ENCODE measurements around the gene MEIS1.

Gene MEIS1

GRCh38 chr2:66553370-66553769 is 118.4 kb downstream of the MEIS1 start:
- Histone ChIP-seq H3K36me3 (replicated peaks; ENCODE audit: low read depth, low read length) (no peaks in the 10 kb centered on the region), H4K20me1 (ENCODE audit: insufficient read depth, low read length) (no peaks in the 10 kb centered on the region), H3K27me3 (ENCODE audit: low read depth, low read length) (peaks cover 14% of the 10 kb centered on the region; the same call in 1 of the 2 replicates), H3K4me2 (ENCODE audit: low read length) (no peak overlapping the region), H3K79me2 (ENCODE audit: low read length) (no peaks in the 10 kb centered on the region), H3K4me1 (ENCODE audit: low read length) (no peaks in the 10 kb centered on the region), H3K27ac (ENCODE audit: low read length) (no peak overlapping the region), H3K9ac (ENCODE audit: low read length) (no peak overlapping the region), H3K9me3 (ENCODE audit: insufficient read depth, low read length) (no peaks in the 10 kb centered on the region), H3K4me3 (ENCODE audit: low read length) (no peak overlapping the region), H2AFZ (ENCODE audit: low read depth, low read length) (no peak overlapping the region)
- TF ChIP-seq EZH2phosphoT487 (IDR thresholded peaks at IDR 0.05; ENCODE audit: low read depth): no peak
- no peak for TF ChIP-seq CTCF (IDR thresholded peaks at IDR 0.05; ENCODE audit: low read depth, low read length)

GRCh38 chr2:66555091-66555490 is 120.2 kb downstream of the MEIS1 start:
- H3K9me3 ChIP-seq (ENCODE audit: insufficient read depth, low read length): no peaks in the 10 kb centered on the region
- no peak for TF ChIP-seq CTCF (IDR thresholded peaks at IDR 0.05; ENCODE audit: low read depth, low read length)
- TF ChIP-seq EZH2phosphoT487 (IDR thresholded peaks at IDR 0.05; ENCODE audit: low read depth): no peak
- H3K4me2 ChIP-seq (ENCODE audit: low read length): no peak overlapping the region
- H3K4me1 ChIP-seq (ENCODE audit: low read length): no peaks in the 10 kb centered on the region
- H3K36me3 ChIP-seq (replicated peaks; ENCODE audit: low read depth, low read length): no peaks in the 10 kb centered on the region
- peaks cover 14% of the 10 kb centered on the region; the same call in 1 of the 2 replicates for H3K27me3 ChIP-seq (ENCODE audit: low read depth, low read length)
- H3K9ac ChIP-seq (ENCODE audit: low read length): no peak overlapping the region
- H2AFZ ChIP-seq (ENCODE audit: low read depth, low read length): no peak overlapping the region
- no peak overlapping the region for H3K4me3 ChIP-seq (ENCODE audit: low read length)
- no peaks in the 10 kb centered on the region for H3K79me2 ChIP-seq (ENCODE audit: low read length)
- H4K20me1 ChIP-seq (ENCODE audit: insufficient read depth, low read length): no peaks in the 10 kb centered on the region
- H3K27ac ChIP-seq (ENCODE audit: low read length): no peak overlapping the region

- Histone ChIP-seq H4K20me1 (ENCODE audit: insufficient read depth, low read length) (no peaks in the 10 kb centered on the region), H3K9me3 (ENCODE audit: insufficient read depth, low read length) (no peaks in the 10 kb centered on the region), H3K27ac (ENCODE audit: low read length) (no peak overlapping the region), H3K4me1 (ENCODE audit: low read length) (no peaks in the 10 kb centered on the region), H3K9ac (ENCODE audit: low read length) (no peak overlapping the region), H2AFZ (ENCODE audit: low read depth, low read length) (no peak overlapping the region), H3K4me3 (ENCODE audit: low read length) (no peak overlapping the region), H3K27me3 (ENCODE audit: low read depth, low read length) (peaks cover 14% of the 10 kb centered on the region; the same call in 1 of the 2 replicates), H3K79me2 (ENCODE audit: low read length) (no peaks in the 10 kb centered on the region), H3K36me3 (replicated peaks; ENCODE audit: low read depth, low read length) (no peaks in the 10 kb centered on the region), H3K4me2 (ENCODE audit: low read length) (no peak overlapping the region)
- TF ChIP-seq EZH2phosphoT487 (IDR thresholded peaks at IDR 0.05; ENCODE audit: low read depth): no peak
- TF ChIP-seq CTCF (IDR thresholded peaks at IDR 0.05; ENCODE audit: low read depth, low read length): no peak
Measured at GRCh38 chr2:66555501-66556324, 120.8 kb downstream of the MEIS1 start.

GRCh38 chr2:66559672-66560071 is 124.7 kb downstream of the MEIS1 start:
- Histone ChIP-seq H3K4me1 (ENCODE audit: low read length) (no peaks in the 10 kb centered on the region), H2AFZ (ENCODE audit: low read depth, low read length) (no peak overlapping the region), H3K27me3 (ENCODE audit: low read depth, low read length) (peaks cover 5% of the 10 kb centered on the region; the same call in 1 of the 2 replicates), H3K36me3 (replicated peaks; ENCODE audit: low read depth, low read length) (no peaks in the 10 kb centered on the region), H3K9me3 (ENCODE audit: insufficient read depth, low read length) (no peaks in the 10 kb centered on the region), H4K20me1 (ENCODE audit: insufficient read depth, low read length) (no peaks in the 10 kb centered on the region), H3K4me2 (ENCODE audit: low read length) (no peak overlapping the region), H3K79me2 (ENCODE audit: low read length) (no peaks in the 10 kb centered on the region), H3K27ac (ENCODE audit: low read length) (no peak overlapping the region), H3K9ac (ENCODE audit: low read length) (no peak overlapping the region), H3K4me3 (ENCODE audit: low read length) (no peak overlapping the region)
- TF ChIP-seq EZH2phosphoT487 (IDR thresholded peaks at IDR 0.05; ENCODE audit: low read depth) (no peak), CTCF (IDR thresholded peaks at IDR 0.05; ENCODE audit: low read depth, low read length) (no peak)

Data from OCI-LY3 (cell line).